Measurements from ENCODE around the gene TAF11. TPM values are rescaled to one million over a fixed set of nuclear protein-coding genes. Genes with fewer than 3 reads are reported as not detected.
"Not testable (repeated sequence)": the region's sequence is repeated elsewhere in the genome, so short reads cannot be mapped to it uniquely, and the experiment has no call there.

Gene TAF11
- total RNA-seq, 1 experiment from 2014 or later = 49.4 TPM

DNA sequence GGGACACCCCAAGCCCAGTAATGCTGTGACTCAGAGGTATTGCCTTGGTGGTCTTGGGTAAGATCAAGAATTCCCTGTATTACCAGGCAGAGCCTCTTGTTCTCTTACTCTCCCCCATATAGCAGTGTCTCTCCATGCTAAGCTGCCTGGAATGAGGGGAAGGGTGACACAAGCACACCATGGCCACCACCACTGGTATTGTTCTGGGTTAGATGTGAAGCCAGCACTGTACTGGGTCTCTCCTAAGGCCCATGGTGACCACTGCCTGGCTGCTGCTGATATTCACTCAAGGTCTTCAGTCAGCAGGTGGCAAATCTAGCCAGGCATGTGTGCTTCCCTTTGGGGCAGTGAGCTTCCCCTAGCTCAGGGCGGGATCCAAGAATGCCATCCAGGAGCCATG is 36.5 kb downstream of the TAF11 start:
- Histone ChIP-seq H4K5ac (ENCODE audit: insufficient read length, low read depth, low read length) (no peak overlapping the region), H3K18ac (ENCODE audit: insufficient read length, low read depth, low read length) (no peak overlapping the region), H3K9ac (ENCODE audit: extremely low read depth, insufficient read length, low read length) (no peak overlapping the region), H3K4ac (ENCODE audit: low read depth, low read length) (no peak overlapping the region), H3K27ac (ENCODE audit: insufficient read length, low read depth, low read length) (no peak overlapping the region), H3K23ac (ENCODE audit: insufficient read length, low read depth, low read length) (no peak overlapping the region), H2BK5ac (ENCODE audit: insufficient read length, low read length) (no peak overlapping the region), H2AK5ac (ENCODE audit: insufficient read length, low read length) (no peak overlapping the region), H4K8ac (replicated peaks; ENCODE audit: insufficient read length, low read depth, low read length) (no peak overlapping the region), H2BK20ac (ENCODE audit: low read depth, low read length, poor library complexity, severe bottlenecking) (no peak overlapping the region), H2BK12ac (ENCODE audit: insufficient read length, low read depth, low read length) (no peak overlapping the region), H3T11ph (ENCODE audit: low read length) (no peak overlapping the region), H3K79me2 (ENCODE audit: insufficient read depth, low read length) (no peaks in the 10 kb centered on the region), H3K9me3 (ENCODE audit: control insufficient read depth, low read depth, low read length) (no peaks in the 10 kb centered on the region), H4K91ac (ENCODE audit: insufficient read length, low read depth, low read length) (no peak overlapping the region), H2BK15ac (ENCODE audit: low read depth, low read length) (no peak overlapping the region), H3K56ac (ENCODE audit: insufficient read length, low read depth, low read length) (no peak overlapping the region), H3K14ac (ENCODE audit: insufficient read depth, low read length) (no peak overlapping the region), H2AFZ (ENCODE audit: low read length) (no peak overlapping the region), H3K27me3 (ENCODE audit: insufficient read depth, low read length) (no peaks in the 10 kb centered on the region), H2BK120ac (ENCODE audit: low read depth, low read length, poor library complexity, severe bottlenecking) (no peak overlapping the region), H3K4me2 (ENCODE audit: insufficient read depth, insufficient read length, low read length) (no peak overlapping the region), H3K79me1 (ENCODE audit: insufficient read depth, low read depth, low read length, poor library complexity, severe bottlenecking) (no peaks in the 10 kb centered on the region), H4K20me1 (ENCODE audit: control insufficient read depth, insufficient read depth, insufficient read length) (no peaks in the 10 kb centered on the region), H3K23me2 (ENCODE audit: insufficient read length, low read depth, low read length, poor library complexity, severe bottlenecking) (no peaks in the 10 kb centered on the region), H3K4me1 (ENCODE audit: insufficient read depth, low read length) (peaks cover 7% of the 10 kb centered on the region; the same call in 1 of the 2 replicates)
- H3K36me3 Mint-ChIP-seq (ENCODE audit: insufficient read depth in 1 of 3, low read depth in 3 of 3) = peaks cover 12 to 29% (median 14%) of the 10 kb centered on the region in 3 experiments
- H3K4me3 Mint-ChIP-seq = no peak overlapping the region
- DNase-seq = no peak
- H3K4me1 Mint-ChIP-seq = peaks cover 4 to 13% of the 10 kb centered on the region in 2 experiments
- H3K27me3 Mint-ChIP-seq (ENCODE audit: low read depth) = no peaks in the 10 kb centered on the region
- TF ChIP-seq, protein P1, sequence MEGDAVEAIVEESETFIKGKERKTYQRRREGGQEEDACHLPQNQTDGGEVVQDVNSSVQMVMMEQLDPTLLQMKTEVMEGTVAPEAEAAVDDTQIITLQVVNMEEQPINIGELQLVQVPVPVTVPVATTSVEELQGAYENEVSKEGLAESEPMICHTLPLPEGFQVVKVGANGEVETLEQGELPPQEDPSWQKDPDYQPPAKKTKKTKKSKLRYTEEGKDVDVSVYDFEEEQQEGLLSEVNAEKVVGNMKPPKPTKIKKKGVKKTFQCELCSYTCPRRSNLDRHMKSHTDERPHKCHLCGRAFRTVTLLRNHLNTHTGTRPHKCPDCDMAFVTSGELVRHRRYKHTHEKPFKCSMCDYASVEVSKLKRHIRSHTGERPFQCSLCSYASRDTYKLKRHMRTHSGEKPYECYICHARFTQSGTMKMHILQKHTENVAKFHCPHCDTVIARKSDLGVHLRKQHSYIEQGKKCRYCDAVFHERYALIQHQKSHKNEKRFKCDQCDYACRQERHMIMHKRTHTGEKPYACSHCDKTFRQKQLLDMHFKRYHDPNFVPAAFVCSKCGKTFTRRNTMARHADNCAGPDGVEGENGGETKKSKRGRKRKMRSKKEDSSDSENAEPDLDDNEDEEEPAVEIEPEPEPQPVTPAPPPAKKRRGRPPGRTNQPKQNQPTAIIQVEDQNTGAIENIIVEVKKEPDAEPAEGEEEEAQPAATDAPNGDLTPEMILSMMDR (conservative IDR thresholded peaks at IDR 0.05) = no peak
- H3K9me3 Mint-ChIP-seq = no peaks in the 10 kb centered on the region
- WGBS (ENCODE audit: extremely low coverage, insufficient read length, low lambda C conversion rate) = no CpG with 5 or more reads among the region's 1 CpG
- H3K27ac Mint-ChIP-seq = no peak overlapping the region; a peak in 1 of 7 replicates

DNA sequence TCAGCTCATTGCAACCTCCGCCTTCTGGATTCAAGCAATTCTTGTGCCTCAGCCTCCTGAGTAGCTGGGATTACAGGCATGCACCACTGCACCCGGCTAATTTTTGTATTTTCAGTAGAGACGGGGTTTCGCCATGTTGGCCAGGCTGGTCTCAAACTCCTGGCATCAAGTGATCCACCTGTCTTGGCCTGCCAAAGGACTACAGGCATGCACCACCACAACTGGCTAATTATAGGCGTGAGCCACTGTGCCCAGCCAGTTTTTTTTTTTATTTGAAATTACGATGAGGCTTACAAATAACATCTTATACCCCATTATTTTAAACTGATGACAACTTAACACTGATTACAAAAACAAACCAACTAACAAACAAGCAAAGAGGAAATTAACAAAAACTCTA is 38.8 kb downstream of the TAF11 start:
- H3K27me3 Mint-ChIP-seq (ENCODE audit: low read depth); H2BK15ac ChIP-seq (ENCODE audit: low read depth, low read length); DNase-seq; H3K18ac ChIP-seq (ENCODE audit: insufficient read length, low read depth, low read length); H2BK20ac ChIP-seq (ENCODE audit: low read depth, low read length, poor library complexity, severe bottlenecking); H3K27ac Mint-ChIP-seq; H3K14ac ChIP-seq (ENCODE audit: insufficient read depth, low read length); H4K20me1 ChIP-seq (ENCODE audit: control insufficient read depth, insufficient read depth, insufficient read length); H3K4me1 ChIP-seq (ENCODE audit: insufficient read depth, low read length); H3K4me3 Mint-ChIP-seq; H2BK5ac ChIP-seq (ENCODE audit: insufficient read length, low read length); H2AFZ ChIP-seq (ENCODE audit: low read length); H4K5ac ChIP-seq (ENCODE audit: insufficient read length, low read depth, low read length); H3K79me2 ChIP-seq (ENCODE audit: insufficient read depth, low read length); H3K56ac ChIP-seq (ENCODE audit: insufficient read length, low read depth, low read length); H2BK12ac ChIP-seq (ENCODE audit: insufficient read length, low read depth, low read length); H2BK120ac ChIP-seq (ENCODE audit: low read depth, low read length, poor library complexity, severe bottlenecking); H3K23me2 ChIP-seq (ENCODE audit: insufficient read length, low read depth, low read length, poor library complexity, severe bottlenecking); H3K9me3 ChIP-seq (ENCODE audit: control insufficient read depth, low read depth, low read length); H3K9me3 Mint-ChIP-seq; H3K27me3 ChIP-seq (ENCODE audit: insufficient read depth, low read length); H3K9ac ChIP-seq (ENCODE audit: extremely low read depth, insufficient read length, low read length); H3T11ph ChIP-seq (ENCODE audit: low read length); H3K4ac ChIP-seq (ENCODE audit: low read depth, low read length); H3K23ac ChIP-seq (ENCODE audit: insufficient read length, low read depth, low read length); H3K4me2 ChIP-seq (ENCODE audit: insufficient read depth, insufficient read length, low read length); H4K8ac ChIP-seq (replicated peaks; ENCODE audit: insufficient read length, low read depth, low read length); H4K91ac ChIP-seq (ENCODE audit: insufficient read length, low read depth, low read length); H3K79me1 ChIP-seq (ENCODE audit: insufficient read depth, low read depth, low read length, poor library complexity, severe bottlenecking); H3K27ac ChIP-seq (ENCODE audit: insufficient read length, low read depth, low read length); H2AK5ac ChIP-seq (ENCODE audit: insufficient read length, low read length): not testable (repeated sequence)
- no CpG with 5 or more reads among the region's 6 CpGs for WGBS (ENCODE audit: extremely low coverage, insufficient read length, low lambda C conversion rate)
- peaks cover 4 to 21% (median 8%) of the 10 kb centered on the region in 3 experiments; a peak in 6 of 7 replicates for H3K36me3 Mint-ChIP-seq (ENCODE audit: insufficient read depth in 1 of 3, low read depth in 3 of 3)
- H3K4me1 Mint-ChIP-seq = peaks cover 4 to 13% of the 10 kb centered on the region in 2 experiments
